T follicular helper cell (primary cell): ENCODE results near the gene MMP11.

Experiments used
- DNase-seq: peaks from one replicate; pipeline ENCODE4 v3.0.0-alpha.2; 2020; ENCODE audit warnings: low read depth

Gene MMP11

GRCh38 chr22:23759566-23759965 lies 13.1 kb upstream of the MMP11 start:
- no peak for DNase-seq

GRCh38 chr22:23760056-23760455 lies 12.6 kb upstream of the MMP11 start:
- no peak for DNase-seq

- DNase-seq: no peak
Measured at GRCh38 chr22:23762842-23763578, 9.6 kb upstream of the MMP11 start, which contains the start of gene C22orf15. Gene C22orf15, plus strand, starts transcription at chr22:23762990. Its CDS starts 317 bp downstream, at chr22:23763307.

GRCh38 chr22:23763579-23763945 lies 9.1 kb upstream of the MMP11 start:
- peak; percentile 31 for DNase-seq

- no peak for DNase-seq
Measured at GRCh38 chr22:23763954-23764353, 8.7 kb upstream of the MMP11 start.

- no peak for DNase-seq
Measured at GRCh38 chr22:23764899-23765881, 7.5 kb upstream of the MMP11 start.

GRCh38 chr22:23767303-23767672 lies 5.4 kb upstream of the MMP11 start:
- DNase-seq: no peak

- peak; percentile 61 for DNase-seq
Measured at GRCh38 chr22:23767673-23768548, 4.7 kb upstream of the MMP11 start, which contains the start of gene CHCHD10. Gene CHCHD10, minus strand, starts transcription at chr22:23767972. Its CDS starts 98 bp downstream, at chr22:23767874.

- no peak for DNase-seq
Measured at GRCh38 chr22:23769321-23769965, 3.2 kb upstream of the MMP11 start.

GRCh38 chr22:23772315-23772648 lies 367 bp upstream of the MMP11 start:
- no peak for DNase-seq

- DNase-seq: no peak
Measured at GRCh38 chr22:23773483-23774113, 949 bp downstream of the MMP11 start.

- DNase-seq: no peak
Measured at GRCh38 chr22:23774114-23774921, 1.7 kb downstream of the MMP11 start.

GRCh38 chr22:23774922-23775436 lies 2.3 kb downstream of the MMP11 start:
- DNase-seq: no peak

GRCh38 chr22:23775779-23776375 lies 3.2 kb downstream of the MMP11 start:
- no peak for DNase-seq

GRCh38 chr22:23777776-23778576 lies 5.3 kb downstream of the MMP11 start:
- DNase-seq: no peak

- DNase-seq: no peak
Measured at GRCh38 chr22:23778577-23778900, 5.9 kb downstream of the MMP11 start.

GRCh38 chr22:23779083-23779482 lies 6.4 kb downstream of the MMP11 start:
- DNase-seq: no peak

GRCh38 chr22:23779731-23780130 lies 7.1 kb downstream of the MMP11 start:
- DNase-seq: no peak
